Calu3 (cell line): ENCODE measurements around the gene DNAH17. TPM values are rescaled to one million over a fixed set of nuclear protein-coding genes. Genes with fewer than 3 reads are reported as not detected.

Experiments
- BruUV-seq: library from RNA; stranded (reverse); fragments of 400-500 nt; replicated peaks from 2 replicates; lab custom pipeline; 2021; lab: Mats Ljungman, UMichigan
- CTCF ChIA-PET: fragments of 300-600 bp; sonication (Branson Sonifier 250); formaldehyde crosslinking; loops from one replicate; lab custom pipeline; 2022; ENCODE audit warnings: antibody characterized with exemption; lab: Charles Lee
- DNase-seq: peaks from one replicate; pipeline ENCODE4 v3.0.0; 2022
- H3K27ac Mint-ChIP-seq: one replicate; pipeline ENCODE4 v1.8.0; 2022; ENCODE audit warnings: mixed read lengths; ENCODE audit not compliant: unreplicated experiment
- H3K27me3 Mint-ChIP-seq: one replicate; pipeline ENCODE4 v1.8.0; 2022; ENCODE audit warnings: mixed read lengths; ENCODE audit not compliant: unreplicated experiment
- H3K36me3 Mint-ChIP-seq: one replicate; pipeline ENCODE4 v1.8.0; 2022; ENCODE audit warnings: mild to moderate bottlenecking, moderate library complexity, mixed read lengths; ENCODE audit not compliant: insufficient read depth, unreplicated experiment
- H3K4me1 Mint-ChIP-seq: one replicate; pipeline ENCODE4 v1.8.0; 2022; ENCODE audit warnings: mild to moderate bottlenecking, low read depth, mixed read lengths; ENCODE audit not compliant: unreplicated experiment
- H3K4me3 Mint-ChIP-seq: one replicate; pipeline ENCODE4 v1.8.0; 2022; ENCODE audit warnings: mild to moderate bottlenecking, low read depth, moderate library complexity, mixed read lengths; ENCODE audit not compliant: unreplicated experiment
- H3K9me3 Mint-ChIP-seq: one replicate; pipeline ENCODE4 v1.8.0; 2022; ENCODE audit warnings: low read depth, mixed read lengths; ENCODE audit not compliant: unreplicated experiment
- CTCF ChIP-seq: fragments of 200-600 bp; IDR thresholded peaks from one replicate; pipeline ENCODE4 v1.8.0; 2022; ENCODE audit warnings: antibody characterized with exemption; ENCODE audit not compliant: unreplicated experiment
- intact Hi-C: fragments of 100-400 bp; cut with micrococcal nuclease; formaldehyde crosslinking; loops from one replicate; pipeline ENCODE4 v1.10.0; 2022; ENCODE audit not compliant: unreplicated experiment
- total RNA-seq: library from RNA; stranded (reverse); gene quantifications from 2 replicates; pipeline ENCODE4 v1.2.3, GENCODE V29; 2022

The DNAH17 gene
- total RNA-seq, 1 experiment from 2014 or later = 0.19 TPM

DNA sequence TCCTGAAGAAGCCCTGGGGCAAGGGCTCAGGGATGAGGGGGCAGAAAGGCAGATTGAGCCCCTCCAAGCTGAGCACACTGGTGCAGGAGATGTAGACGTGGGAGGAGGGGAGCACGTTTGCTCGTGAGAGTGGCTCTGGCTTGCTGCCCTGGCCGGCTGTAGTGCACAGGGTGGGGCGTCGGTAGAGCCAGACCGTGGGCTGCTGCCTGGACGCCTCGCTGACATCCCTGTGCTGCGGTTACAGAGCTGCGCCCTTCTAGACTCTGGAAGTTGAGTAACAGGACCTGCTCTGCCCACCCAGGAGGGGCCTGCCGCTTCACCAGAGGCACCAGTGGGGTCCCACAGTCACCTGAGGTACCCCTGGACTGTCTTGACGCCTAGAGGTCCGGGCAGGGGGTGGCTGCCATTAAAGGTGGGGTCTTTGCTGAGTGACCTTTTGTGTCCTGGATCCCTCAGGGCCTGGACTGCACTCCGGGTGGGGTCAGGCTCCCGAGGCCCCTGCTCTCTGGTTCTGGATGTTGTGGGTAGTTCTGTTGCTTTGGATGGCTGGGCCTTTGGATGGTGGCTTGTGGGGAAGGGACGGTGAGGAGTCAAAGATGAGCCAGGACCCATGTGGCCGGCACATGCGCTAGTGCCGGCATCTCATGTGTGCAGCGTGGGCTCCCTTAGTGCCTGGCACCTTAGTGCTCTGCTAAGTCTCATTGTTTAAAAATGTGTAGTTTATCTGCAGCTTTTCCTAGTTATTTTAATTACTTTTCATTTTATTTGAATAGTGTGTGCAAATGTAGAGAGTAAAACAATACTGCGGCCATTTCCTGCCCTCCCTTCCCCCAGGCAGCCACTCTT, 157.0 kb downstream of the DNAH17 start:
- intact Hi-C loops = no loop called here

DNA sequence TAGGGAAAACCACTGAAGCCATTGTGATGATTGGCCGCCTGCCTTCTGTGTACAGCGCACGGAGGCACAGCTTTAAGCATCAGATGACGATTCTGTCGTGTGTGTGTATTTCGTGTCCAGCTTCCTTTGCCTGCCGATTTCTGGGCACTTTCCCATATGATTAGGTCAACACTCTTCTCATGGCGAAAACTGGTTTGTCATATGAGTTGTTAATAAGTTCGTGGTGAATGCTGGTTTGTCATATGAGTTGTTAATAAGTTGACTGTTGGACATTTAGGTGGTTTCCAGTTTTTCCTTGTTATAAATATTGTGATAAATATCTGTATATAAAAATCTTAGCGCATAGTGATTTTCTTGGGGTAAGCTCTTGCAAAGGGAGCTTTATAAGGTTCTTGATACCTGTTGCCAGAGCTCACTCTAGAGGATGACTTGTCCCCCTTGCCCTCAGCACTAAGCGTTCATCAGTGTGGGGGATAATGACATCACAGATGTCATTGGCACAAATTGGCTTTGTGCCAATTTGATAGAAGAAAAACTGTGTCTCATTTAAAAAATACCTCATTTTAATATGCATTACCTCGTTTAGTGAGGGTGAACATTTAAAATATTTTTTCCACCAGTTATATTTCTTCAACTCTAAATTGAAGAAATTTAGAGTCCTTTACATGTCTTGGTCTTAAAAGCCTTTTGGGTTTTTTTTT, 158.7 kb downstream of the DNAH17 start:
- no peaks in the 10 kb centered on the region for H3K4me1 Mint-ChIP-seq
- no peak for TF ChIP-seq CTCF
- no peaks in the 10 kb centered on the region for H3K9me3 Mint-ChIP-seq
- peaks cover 34% of the 10 kb centered on the region for H3K36me3 Mint-ChIP-seq
- intact Hi-C loops = no loop called here
- CTCF ChIA-PET = interaction anchor here (0.8 kb wide), 1 partner anchor 167 kb away, joined by 3 read pairs; no protein-coding TSS in a partner anchor
- H3K27me3 Mint-ChIP-seq = no peaks in the 10 kb centered on the region
- no peak overlapping the region for H3K27ac Mint-ChIP-seq
- BruUV-seq = no TSS peak
- no peak for DNase-seq
- no peak overlapping the region for H3K4me3 Mint-ChIP-seq

More for the DNA sequence above, 157.0 kb downstream of the DNAH17 start:
- no peaks in the 10 kb centered on the region for H3K9me3 Mint-ChIP-seq
- H3K27me3 Mint-ChIP-seq = no peaks in the 10 kb centered on the region
- no peak overlapping the region for H3K27ac Mint-ChIP-seq
- BruUV-seq = no TSS peak
- no peaks in the 10 kb centered on the region for H3K4me1 Mint-ChIP-seq
- CTCF ChIA-PET = no interaction called here
- no peak for DNase-seq
- TF ChIP-seq CTCF = no peak
- H3K4me3 Mint-ChIP-seq = no peak overlapping the region
- peaks cover 24% of the 10 kb centered on the region for H3K36me3 Mint-ChIP-seq

GRCh38 chr17:78417531-78417909, 159.7 kb downstream of the DNAH17 start:
- no peak overlapping the region for H3K4me3 Mint-ChIP-seq
- no TSS peak for BruUV-seq
- intact Hi-C loops = no loop called here
- no peaks in the 10 kb centered on the region for H3K4me1 Mint-ChIP-seq
- peaks cover 34% of the 10 kb centered on the region for H3K36me3 Mint-ChIP-seq
- TF ChIP-seq CTCF = no peak
- no peaks in the 10 kb centered on the region for H3K9me3 Mint-ChIP-seq
- H3K27me3 Mint-ChIP-seq = no peaks in the 10 kb centered on the region
- H3K27ac Mint-ChIP-seq = no peak overlapping the region
- CTCF ChIA-PET = no interaction called here
- DNase-seq = no peak

DNA sequence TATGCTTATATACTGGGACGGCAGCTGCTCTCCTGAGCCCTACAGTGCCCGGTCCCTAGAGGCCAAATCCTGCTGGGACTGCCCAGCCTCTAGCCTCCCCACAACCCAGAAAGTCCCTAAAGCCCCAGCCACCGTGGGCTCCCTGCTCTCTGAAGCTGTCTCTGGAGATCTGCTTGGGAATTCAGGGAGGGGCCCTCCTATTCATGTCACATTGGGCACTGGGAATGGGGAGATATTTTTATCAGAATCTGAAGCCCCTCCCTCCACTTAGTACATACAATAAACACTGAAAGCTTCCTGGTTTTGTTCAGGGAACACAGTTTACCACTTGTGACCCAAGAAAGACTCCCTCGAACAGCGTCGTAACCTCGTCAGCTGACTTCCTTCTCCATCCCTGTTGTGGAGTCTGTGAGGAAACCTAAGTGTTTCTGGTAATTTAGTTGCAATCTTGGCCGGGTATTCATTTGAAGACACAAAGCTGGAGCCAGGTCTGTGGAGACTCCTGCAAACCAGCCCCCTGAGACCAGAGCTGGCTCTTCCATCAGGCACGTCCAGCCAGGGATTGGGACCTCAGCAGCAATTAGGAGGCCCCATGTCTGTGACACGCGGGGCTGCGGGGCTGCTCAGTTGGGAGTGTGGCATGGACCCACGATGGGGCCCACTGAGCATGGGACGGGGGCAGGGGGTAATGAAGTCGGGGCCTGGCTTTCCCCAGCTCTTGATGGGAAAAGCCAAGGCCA, 160.2 kb downstream of the DNAH17 start:
- H3K4me3 Mint-ChIP-seq = no peak overlapping the region
- DNase-seq = no peak
- H3K27ac Mint-ChIP-seq = peak overlapping the region; percentile 47
- CTCF ChIA-PET = interaction anchor here (0.6 kb wide), 1 partner anchor 20 kb away, joined by 4 read pairs; no protein-coding TSS in a partner anchor
- intact Hi-C loops = no loop called here
- no TSS peak for BruUV-seq
- H3K4me1 Mint-ChIP-seq = no peaks in the 10 kb centered on the region
- peaks cover 34% of the 10 kb centered on the region for H3K36me3 Mint-ChIP-seq
- no peak for TF ChIP-seq CTCF
- no peaks in the 10 kb centered on the region for H3K27me3 Mint-ChIP-seq
- no peaks in the 10 kb centered on the region for H3K9me3 Mint-ChIP-seq
